GM23338 (cell line): ENCODE results near the gene EXOC6B.

Experiments used
- CTCF ChIP-seq, 2 experiments: fragments of 200-600 bp in 1 of 2; sonication (generic) in 1 of 2; conservative IDR thresholded peaks; 2 replicates each; pipeline versions ENCODE4 v1.5.1 to v1.6.1; 2016 to 2017; ENCODE audit warnings: antibody characterized with exemption in 2 of 2, low read depth in 2 of 2, mild to moderate bottlenecking in 2 of 2, moderate library complexity in 1 of 2
- EZH2 ChIP-seq: fragments of 200-600 bp; sonication (generic); IDR thresholded peaks from one replicate; pipeline ENCODE4 v1.8.0; 2017; ENCODE audit warnings: antibody characterized with exemption, mild to moderate bottlenecking, low read depth; ENCODE audit not compliant: unreplicated experiment
- ZNF331 ChIP-seq: fragments of 250-450 bp; sonication (Bioruptor Pico); IDR thresholded peaks from 2 replicates; pipeline ENCODE4 v1.5.0; 2020; ENCODE audit warnings: low read depth, mild to moderate bottlenecking, moderate library complexity

DNA sequence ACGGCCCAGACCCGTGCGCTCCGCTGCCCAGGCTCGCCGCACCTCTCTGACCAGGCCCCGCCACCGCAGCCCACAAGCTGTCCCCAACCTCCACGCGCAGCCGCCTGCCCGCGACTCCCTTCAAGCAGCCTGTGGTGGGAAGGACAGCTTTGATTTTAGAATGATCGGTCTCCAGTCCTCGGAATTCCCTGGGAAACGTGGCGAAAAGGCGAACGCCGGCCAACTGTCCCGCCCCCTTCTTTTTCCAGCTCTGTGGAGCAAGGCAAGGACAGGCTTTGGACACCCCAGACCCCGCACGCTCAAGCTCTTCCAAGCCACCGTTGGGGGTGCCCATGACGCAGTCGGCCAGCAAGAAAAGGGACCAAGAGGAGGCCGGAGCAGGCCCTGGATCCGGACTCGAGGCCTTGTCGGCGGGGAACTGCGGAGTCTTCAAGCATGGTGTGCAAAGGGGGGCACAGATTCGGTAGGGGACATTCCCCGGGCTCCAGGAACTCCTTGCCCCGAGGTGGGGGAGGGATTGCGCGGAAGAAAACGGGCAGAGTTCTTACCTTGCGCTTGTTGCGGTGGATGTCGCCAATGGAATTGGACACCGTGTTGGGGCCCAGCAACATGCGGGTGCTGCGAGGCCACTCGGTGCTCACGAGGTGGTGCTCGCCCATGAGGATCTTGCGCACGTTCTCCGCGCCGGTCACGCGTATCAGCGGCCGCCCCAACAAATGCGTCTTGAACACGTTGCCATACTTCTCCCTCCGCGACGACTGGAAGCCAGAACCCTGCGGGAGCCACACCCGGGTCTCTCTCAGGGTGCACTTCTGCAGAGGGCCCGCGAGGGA is 682.2 kb downstream of the EXOC6B start:
- TF ChIP-seq CTCF (conservative IDR thresholded peaks at IDR 0.05; ENCODE audit: low read depth in 2 of 2) (no peak), ZNF331 (CRISPR knock-in tag) (no peak), EZH2 (peak; percentile 94)
